PC-9 (cell line): Measurements from ENCODE around the gene MCM7.

ENCODE experiments used
- CTCF ChIP-seq: fragments of 200-600 bp; sonication (generic); conservative IDR thresholded peaks from 2 replicates; pipeline ENCODE4 v1.6.1; 2017; ENCODE audit warnings: mixed run types, antibody characterized with exemption, mild to moderate bottlenecking, moderate library complexity
- EZH2 ChIP-seq: fragments of 200-600 bp; sonication (generic); IDR thresholded peaks from 2 replicates; pipeline ENCODE4 v1.8.0; 2017; ENCODE audit warnings: antibody characterized with exemption, low read depth

- TF ChIP-seq CTCF (no peak), EZH2 (no peak)
Observed at GRCh38 chr7:100077205-100077604, 24.0 kb downstream of the MCM7 start.
